Mesenchymal stem cell (in vitro differentiated cells and primary cell): Measurements from ENCODE around the gene FAHD2B.
"Not testable (repeated sequence)": the region's sequence is repeated elsewhere in the genome, so short reads cannot be mapped to it uniquely, and the experiment has no call there.

Source experiments
- DNase-seq: peaks from one replicate; pipeline ENCODE4 v3.0.0-alpha.2; 2013
- H2AFZ ChIP-seq: one replicate; pipeline ENCODE4 v1.6.1; 2013; ENCODE audit warnings: low read depth, mild to moderate bottlenecking, control low read depth, inconsistent platforms, low read length, moderate library complexity
- H2AK5ac ChIP-seq: 2 replicates; pipeline ENCODE4 v1.6.1; 2013; ENCODE audit warnings: low read length, moderate library complexity, mild to moderate bottlenecking, inconsistent platforms; ENCODE audit not compliant: severe bottlenecking
- H2BK120ac ChIP-seq: one replicate; pipeline ENCODE4 v1.6.1; 2013; ENCODE audit warnings: low read depth, mild to moderate bottlenecking, inconsistent platforms, low read length, moderate library complexity
- H2BK12ac ChIP-seq, 2 experiments: one replicate each; pipeline ENCODE4 v1.6.1; 2013; ENCODE audit warnings: inconsistent platforms in 2 of 2, low read length in 2 of 2, mild to moderate bottlenecking in 2 of 2, moderate library complexity in 2 of 2, control low read depth in 1 of 2
- H2BK15ac ChIP-seq: one replicate; pipeline ENCODE4 v1.6.1; 2013; ENCODE audit warnings: mild to moderate bottlenecking, low read depth, inconsistent platforms; ENCODE audit not compliant: poor library complexity, severe bottlenecking
- H2BK5ac ChIP-seq: 2 replicates; pipeline ENCODE4 v1.6.1; 2013; ENCODE audit warnings: low read depth, mild to moderate bottlenecking, low read length, control low read depth, inconsistent platforms; ENCODE audit not compliant: poor library complexity, severe bottlenecking
- H3K14ac ChIP-seq, 2 experiments: one replicate each; pipeline ENCODE4 v1.6.1; 2013; ENCODE audit warnings: inconsistent platforms in 2 of 2, low read length in 2 of 2, control low read depth in 1 of 2, mild to moderate bottlenecking in 1 of 2, moderate library complexity in 1 of 2
- H3K18ac ChIP-seq, 2 experiments: one replicate each; pipeline ENCODE4 v1.6.1; 2013; ENCODE audit warnings: inconsistent platforms in 2 of 2, low read length in 2 of 2, control low read depth in 1 of 2, low read depth in 1 of 2, mild to moderate bottlenecking in 1 of 2
- H3K23ac ChIP-seq, 2 experiments: one replicate each; pipeline ENCODE4 v1.6.1; 2013; ENCODE audit warnings: inconsistent platforms in 2 of 2, low read length in 2 of 2, mild to moderate bottlenecking in 2 of 2, moderate library complexity in 2 of 2, control low read depth in 1 of 2
- H3K27ac ChIP-seq: 2 replicates; pipeline ENCODE4 v1.5.1; 2013; ENCODE audit warnings: mild to moderate bottlenecking, moderate library complexity, low read length, control low read depth, inconsistent platforms; ENCODE audit not compliant: poor library complexity, severe bottlenecking
- H3K27me3 ChIP-seq, 2 experiments: 2 replicates each; pipeline versions ENCODE4 v1.6.1 to v1.7.0; 2013; ENCODE audit warnings: low read length in 2 of 2, mild to moderate bottlenecking in 2 of 2, moderate library complexity in 2 of 2, control low read depth in 1 of 2, inconsistent platforms in 1 of 2; ENCODE audit not compliant: control insufficient read depth in 1 of 2, insufficient read depth in 1 of 2
- H3K36me3 ChIP-seq, 2 experiments: 2 replicates each; pipeline versions ENCODE4 v1.6.1 to v1.7.0; 2013; ENCODE audit warnings: low read length in 2 of 2, control low read depth in 1 of 2, inconsistent platforms in 1 of 2, low read depth in 1 of 2, mild to moderate bottlenecking in 1 of 2; ENCODE audit not compliant: insufficient read depth in 2 of 2, control insufficient read depth in 1 of 2
- H3K4ac ChIP-seq, 2 experiments: one replicate each; pipeline ENCODE4 v1.6.1; 2013; ENCODE audit warnings: inconsistent platforms in 2 of 2, low read length in 2 of 2, mild to moderate bottlenecking in 2 of 2, moderate library complexity in 2 of 2, control low read depth in 1 of 2, low read depth in 1 of 2
- H3K4me1 ChIP-seq: 2 replicates; pipeline ENCODE4 v1.6.1; 2013; ENCODE audit warnings: low read depth, low read length, control low read depth; ENCODE audit not compliant: control insufficient read depth, insufficient read depth
- H3K4me2 ChIP-seq: 2 replicates; pipeline ENCODE4 v1.6.1; 2013; ENCODE audit warnings: low read length, mild to moderate bottlenecking, inconsistent platforms; ENCODE audit not compliant: poor library complexity, severe bottlenecking
- H3K4me3 ChIP-seq, 2 experiments: 2 replicates each; pipeline versions ENCODE4 v1.5.1 to v1.7.0; 2013; ENCODE audit warnings: low read length in 2 of 2, mild to moderate bottlenecking in 2 of 2, control low read depth in 1 of 2, low read depth in 1 of 2; ENCODE audit not compliant: insufficient read depth in 1 of 2
- H3K79me1 ChIP-seq: replicated peaks from 2 replicates; pipeline ENCODE4 v1.6.1; 2013; ENCODE audit warnings: mild to moderate bottlenecking, control low read depth, low read length, inconsistent platforms; ENCODE audit not compliant: poor library complexity, severe bottlenecking
- H3K9ac ChIP-seq: 2 replicates; pipeline ENCODE4 v1.7.0; 2013; ENCODE audit warnings: mild to moderate bottlenecking, low read length, moderate library complexity
- H3K9me3 ChIP-seq: 2 replicates; pipeline ENCODE4 v1.7.0; 2013; ENCODE audit warnings: mild to moderate bottlenecking, low read length; ENCODE audit not compliant: control insufficient read depth
- H4K8ac ChIP-seq: one replicate; pipeline ENCODE4 v1.6.1; 2013; ENCODE audit warnings: inconsistent platforms, mild to moderate bottlenecking, low read length, moderate library complexity
- H4K91ac ChIP-seq: one replicate; pipeline ENCODE4 v1.6.1; 2013; ENCODE audit warnings: mild to moderate bottlenecking, low read length, inconsistent platforms
- WGBS: methylation state at CpG from one replicate; pipeline ENCODE4 v1.1.7; 2013; ENCODE audit warnings: mixed read lengths; 5-methylcytosine and 5-hydroxymethylcytosine counted together

The FAHD2B gene

DNA sequence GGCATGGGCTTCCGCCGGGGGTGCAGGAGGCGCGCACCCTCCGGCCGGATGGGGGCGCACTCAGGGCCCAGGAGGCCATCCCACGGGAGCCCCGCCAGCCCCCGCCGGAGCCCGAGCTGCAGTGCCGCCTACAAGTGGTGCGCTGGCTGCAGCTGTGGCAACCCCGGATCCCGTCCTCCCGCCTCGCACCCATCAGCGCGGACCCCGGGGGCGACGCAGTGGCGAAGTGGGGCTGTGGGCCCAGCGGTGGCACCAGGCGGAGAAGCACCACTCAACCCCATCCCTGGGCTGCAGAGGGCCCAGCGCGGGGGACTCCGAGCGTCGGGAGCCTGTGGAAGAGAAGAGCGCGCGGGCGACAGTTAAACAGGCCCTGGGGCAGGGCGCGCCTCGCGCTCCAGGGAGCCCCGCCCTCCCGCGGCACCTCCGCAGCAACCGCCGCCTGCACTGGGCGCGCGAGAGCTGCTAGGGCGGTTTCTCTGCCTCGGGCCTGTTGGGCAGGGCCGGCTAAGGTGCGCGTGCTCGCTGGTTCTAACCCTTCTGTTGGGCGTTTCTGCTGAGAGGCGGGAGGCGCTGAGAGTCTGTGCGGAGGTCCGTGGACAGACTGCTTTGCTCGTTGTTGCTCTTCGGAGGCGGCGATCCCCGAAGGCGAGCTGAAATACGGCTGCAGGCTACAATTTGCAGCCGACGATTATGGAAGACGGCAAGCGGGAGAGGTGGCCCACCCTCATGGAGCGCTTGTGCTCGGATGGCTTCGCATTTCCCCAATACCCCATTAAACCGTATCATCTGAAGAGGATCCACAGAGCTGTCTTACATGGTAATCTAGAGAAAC is 18.6 kb upstream of the FAHD2B start, which contains the start of gene ANKRD36:
Gene ANKRD36 (plus strand): TSS at position 104 of the 832 bp plus-strand sequence. CDS start 587 bp downstream, at position 691.
- peak within 1 kb of the TSS; percentile 91 for H3K27ac ChIP-seq
- WGBS = under 1% methylated on average over 22 of the region's 74 CpGs
- not testable (repeated sequence) for H3K9me3 ChIP-seq, H3K4me1 ChIP-seq, H3K36me3 ChIP-seq, H2AK5ac ChIP-seq, H3K27me3 ChIP-seq, H3K79me1 ChIP-seq
- peak within 1 kb of the TSS; percentile 5 for H2BK5ac ChIP-seq
- peak within 1 kb of the TSS; percentile 98 to 100 for H3K18ac ChIP-seq
- H3K4ac ChIP-seq = peak within 1 kb of the TSS; percentile 84 to 87
- peak within 1 kb of the TSS in 1 of 2 experiments; percentile 93 for H2BK12ac ChIP-seq
- peak within 1 kb of the TSS; percentile 61 for H2BK120ac ChIP-seq
- peak within 1 kb of the TSS; percentile 69 to 82 for H3K4me3 ChIP-seq
- H4K8ac ChIP-seq = peak within 1 kb of the TSS; percentile 98
- H4K91ac ChIP-seq = peak within 1 kb of the TSS; percentile 97
- DNase-seq = peak; percentile 87
- peak within 1 kb of the TSS; percentile 90 for H3K9ac ChIP-seq
- H2AFZ ChIP-seq = peak within 1 kb of the TSS; percentile 99
- peak within 1 kb of the TSS in 1 of 2 experiments; percentile 99 for H3K23ac ChIP-seq
- peak within 1 kb of the TSS; percentile 23 for H2BK15ac ChIP-seq
- H3K14ac ChIP-seq = peak within 1 kb of the TSS in 1 of 2 experiments; percentile 93
- peak within 1 kb of the TSS; percentile 96 for H3K4me2 ChIP-seq

DNA sequence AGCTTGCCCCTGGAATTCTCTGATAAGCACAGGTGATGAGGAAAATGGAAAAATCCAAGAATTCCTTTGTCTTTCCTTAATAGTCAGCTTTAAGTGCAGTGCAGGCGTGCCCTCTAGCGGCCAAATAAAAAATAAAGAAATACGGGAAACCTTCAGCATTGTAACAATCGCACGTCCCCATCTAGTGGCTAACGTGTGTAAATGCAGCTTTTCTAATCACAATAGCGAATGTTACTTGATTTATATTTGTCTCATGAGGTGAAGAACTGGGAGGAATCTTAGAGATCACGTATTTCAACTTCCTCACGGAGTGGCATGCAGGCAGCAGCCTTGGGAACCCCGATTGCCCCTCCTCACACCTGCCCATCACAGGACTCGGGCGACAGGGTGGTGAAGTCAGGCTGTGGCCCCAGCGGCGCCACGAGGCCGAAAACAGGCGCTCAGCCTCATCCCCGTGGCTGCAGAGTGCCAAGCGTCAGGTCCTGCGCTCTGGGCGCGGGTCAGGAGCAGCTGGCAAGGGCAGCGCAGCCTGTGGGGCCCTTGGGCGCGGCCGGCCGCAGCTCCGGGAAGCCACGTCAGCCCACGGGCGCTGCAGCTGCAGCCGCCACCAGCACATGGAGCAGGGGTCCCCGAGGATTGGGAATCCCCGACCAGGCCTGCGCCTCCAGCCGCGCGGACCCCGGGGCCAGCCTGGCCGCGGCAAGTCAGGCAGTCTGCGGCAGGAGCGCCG is 17.8 kb upstream of the FAHD2B start:
- 0% methylated on average over 14 of the region's 44 CpGs for WGBS
- Histone ChIP-seq H4K91ac (peak overlapping the region; percentile 97), H3K4me2 (peak overlapping the region; percentile 96), H4K8ac (peak overlapping the region; percentile 98), H3K18ac (peak overlapping the region; percentile 98 to 100), H2AFZ (peak overlapping the region; percentile 90), H2BK120ac (peak overlapping the region; percentile 61), H3K27ac (peak overlapping the region; percentile 91), H3K4ac (peak overlapping the region; percentile 71 to 87), H3K14ac (peak overlapping the region in 1 of 2 experiments; percentile 80), H3K9ac (peak overlapping the region; percentile 90), H3K23ac (peak overlapping the region in 1 of 2 experiments; percentile 99), H3K4me3 (peak overlapping the region; percentile 69 to 82)
- H3K36me3 ChIP-seq, H2BK5ac ChIP-seq, H2BK15ac ChIP-seq, H2AK5ac ChIP-seq, H2BK12ac ChIP-seq, H3K79me1 ChIP-seq, H3K9me3 ChIP-seq, H3K4me1 ChIP-seq, H3K27me3 ChIP-seq: not testable (repeated sequence)
- DNase-seq = peak; percentile 55

DNA sequence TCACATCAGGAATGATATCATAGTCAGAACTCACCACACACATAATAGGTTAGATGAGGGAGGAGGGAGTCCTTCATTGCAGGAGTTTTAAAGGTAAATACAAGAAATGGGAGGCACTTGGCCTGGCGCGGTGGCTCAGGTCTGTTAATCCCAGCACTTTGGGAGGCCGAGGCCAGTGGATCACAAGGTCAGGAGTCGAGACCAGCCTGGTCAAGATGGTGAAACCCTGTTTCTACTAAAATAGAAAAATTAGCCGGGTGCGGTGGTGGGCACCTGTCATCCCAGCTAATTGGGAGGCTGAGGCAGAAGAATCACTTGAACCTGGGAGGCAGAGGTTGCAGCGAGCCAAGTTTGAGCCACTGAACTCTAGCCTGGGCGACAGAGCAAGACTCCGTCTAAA is 16.6 kb upstream of the FAHD2B start:
- H3K4me1 ChIP-seq, H3K27ac ChIP-seq, H2BK120ac ChIP-seq, H3K79me1 ChIP-seq, H4K91ac ChIP-seq, H3K4me3 ChIP-seq, H2BK15ac ChIP-seq, H2BK12ac ChIP-seq, H2AFZ ChIP-seq, DNase-seq, H3K9me3 ChIP-seq, H3K4me2 ChIP-seq, H2BK5ac ChIP-seq, H3K36me3 ChIP-seq, H3K4ac ChIP-seq, H3K14ac ChIP-seq, H2AK5ac ChIP-seq, H3K27me3 ChIP-seq, H4K8ac ChIP-seq, H3K23ac ChIP-seq, H3K9ac ChIP-seq, H3K18ac ChIP-seq: not testable (repeated sequence)
- WGBS = 73% methylated on average over 8 of the region's 9 CpGs

DNA sequence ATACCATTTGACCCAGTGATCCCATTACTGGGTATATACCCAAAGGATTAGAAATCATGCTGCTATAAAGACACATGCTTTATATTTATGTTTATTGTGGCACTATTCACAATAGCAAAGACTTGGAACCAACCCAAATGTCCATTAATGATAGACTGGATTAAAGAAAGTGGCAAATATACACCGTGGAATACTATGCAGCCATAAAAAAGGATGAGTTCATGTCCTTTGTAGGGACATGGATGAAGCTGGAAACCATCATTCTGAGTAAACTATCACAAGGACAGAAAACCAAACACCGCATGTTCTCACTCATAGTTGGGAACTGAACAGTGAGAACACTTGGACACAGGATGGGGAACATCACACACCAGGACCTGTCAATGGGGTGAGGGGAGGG is 12.2 kb upstream of the FAHD2B start:
- WGBS = 86% methylated on average over 1 of the region's 2 CpGs
- not testable (repeated sequence) for H3K9ac ChIP-seq

More for the DNA sequence above, 12.2 kb upstream of the FAHD2B start:
- not testable (repeated sequence) for DNase-seq, H3K14ac ChIP-seq, H2BK15ac ChIP-seq, H2BK12ac ChIP-seq, H3K9me3 ChIP-seq, H3K79me1 ChIP-seq, H3K4me1 ChIP-seq, H3K18ac ChIP-seq, H3K4ac ChIP-seq, H2BK5ac ChIP-seq, H3K4me2 ChIP-seq, H3K36me3 ChIP-seq, H3K27me3 ChIP-seq, H4K91ac ChIP-seq, H2AFZ ChIP-seq, H4K8ac ChIP-seq, H3K4me3 ChIP-seq, H2AK5ac ChIP-seq, H3K23ac ChIP-seq, H3K27ac ChIP-seq, H2BK120ac ChIP-seq
